Neuronal stem cell (in vitro differentiated cells): ENCODE results near the gene PFKL.

Source experiments
- DNase-seq: peaks from one replicate; pipeline ENCODE4 v3.0.0-alpha.2; 2013; ENCODE audit warnings: low spot score
- H2AFZ ChIP-seq: one replicate; pipeline ENCODE4 v1.6.1; 2013; ENCODE audit warnings: mild to moderate bottlenecking, low read length, inconsistent platforms
- H2AK5ac ChIP-seq: 2 replicates; pipeline ENCODE4 v1.6.1; 2013; ENCODE audit warnings: low read depth, mild to moderate bottlenecking, inconsistent platforms, low read length, moderate library complexity, mixed read lengths
- H2BK120ac ChIP-seq: 2 replicates; pipeline ENCODE4 v1.6.1; 2013; ENCODE audit warnings: low read depth, mild to moderate bottlenecking, inconsistent platforms, low read length, moderate library complexity, mixed read lengths
- H2BK12ac ChIP-seq: one replicate; pipeline ENCODE4 v1.6.1; 2013; ENCODE audit warnings: low read length, inconsistent platforms
- H2BK15ac ChIP-seq: 2 replicates; pipeline ENCODE4 v1.6.1; 2013; ENCODE audit warnings: mild to moderate bottlenecking, low read length, inconsistent platforms, mixed read lengths
- H2BK5ac ChIP-seq: one replicate; pipeline ENCODE4 v1.6.1; 2013; ENCODE audit warnings: inconsistent platforms, mild to moderate bottlenecking, low read length, moderate library complexity
- H3K14ac ChIP-seq: one replicate; pipeline ENCODE4 v1.6.1; 2013; ENCODE audit warnings: low read length, inconsistent platforms
- H3K18ac ChIP-seq: 2 replicates; pipeline ENCODE4 v1.6.1; 2013; ENCODE audit warnings: low read length, inconsistent platforms
- H3K23ac ChIP-seq: 2 replicates; pipeline ENCODE4 v1.6.1; 2013; ENCODE audit warnings: low read depth, mild to moderate bottlenecking, mixed read lengths, low read length, inconsistent platforms; ENCODE audit not compliant: poor library complexity
- H3K27ac ChIP-seq: replicated peaks from 3 replicates; pipeline ENCODE4 v1.5.1; 2013; ENCODE audit warnings: low read length, inconsistent platforms
- H3K27me3 ChIP-seq, 3 experiments: 2 replicates each; pipeline ENCODE4 v1.6.1; 2013; ENCODE audit warnings: low read length in 3 of 3, mild to moderate bottlenecking in 2 of 3, inconsistent platforms in 1 of 3, low read depth in 1 of 3, mixed read lengths in 1 of 3, moderate library complexity in 1 of 3; ENCODE audit not compliant: control insufficient read depth in 3 of 3, insufficient read depth in 3 of 3
- H3K36me3 ChIP-seq, 2 donors: replicated peaks in 1 of 2; 2 replicates each; pipeline ENCODE4 v1.6.1; 2013; ENCODE audit warnings: low read length in 2 of 2; ENCODE audit not compliant: control insufficient read depth in 2 of 2, insufficient read depth in 2 of 2
- H3K4ac ChIP-seq: 2 replicates; pipeline ENCODE4 v1.6.1; 2013; ENCODE audit warnings: inconsistent platforms, mild to moderate bottlenecking, low read length, moderate library complexity
- H3K4me1 ChIP-seq, 2 donors: 1 replicate in 1 of 2; 2 replicates in 1 of 2; pipeline ENCODE4 v1.6.1; 2013; ENCODE audit warnings: low read length in 2 of 2, low read depth in 1 of 2; ENCODE audit not compliant: control insufficient read depth in 2 of 2, insufficient read depth in 1 of 2
- H3K4me2 ChIP-seq: one replicate; pipeline ENCODE4 v1.6.1; 2013; ENCODE audit warnings: mild to moderate bottlenecking, low read length, inconsistent platforms; ENCODE audit not compliant: insufficient read depth, poor library complexity, severe bottlenecking
- H3K4me3 ChIP-seq, 2 donors: 2 replicates each; pipeline ENCODE4 v1.5.1; 2013; ENCODE audit warnings: low read length in 2 of 2, mild to moderate bottlenecking in 2 of 2, inconsistent platforms in 1 of 2, moderate library complexity in 1 of 2
- H3K79me1 ChIP-seq: one replicate; pipeline ENCODE4 v1.6.1; 2013; ENCODE audit warnings: low read depth, mild to moderate bottlenecking, inconsistent platforms, low read length, moderate library complexity
- H3K9ac ChIP-seq: one replicate; pipeline ENCODE4 v1.6.1; 2013; ENCODE audit warnings: mild to moderate bottlenecking, low read depth, low read length, inconsistent platforms; ENCODE audit not compliant: poor library complexity
- H3K9me3 ChIP-seq, 2 donors: replicated peaks in 1 of 2; 2 replicates each; pipeline versions ENCODE3 to v1.6.1; 2013; ENCODE audit warnings: low read length in 2 of 2, mild to moderate bottlenecking in 2 of 2, inconsistent platforms in 1 of 2, low read depth in 1 of 2, mixed read lengths in 1 of 2, moderate library complexity in 1 of 2; ENCODE audit not compliant: control insufficient read depth in 2 of 2, insufficient read depth in 1 of 2
- H4K8ac ChIP-seq: one replicate; pipeline ENCODE4 v1.6.1; 2013; ENCODE audit warnings: low read depth, mild to moderate bottlenecking, inconsistent platforms, low read length, moderate library complexity
- H4K91ac ChIP-seq: one replicate; pipeline ENCODE4 v1.6.1; 2013; ENCODE audit warnings: low read length, low read depth, mild to moderate bottlenecking, inconsistent platforms; ENCODE audit not compliant: poor library complexity
- WGBS, 2 donors: extraction: QIAGEN DNeasy Blood & Tissue Kit; methylation state at CpG; one replicate each; pipeline ENCODE4 v1.1.7; 2013; ENCODE audit warnings: missing lambda C conversion rate in 2 of 2, mixed read lengths in 1 of 2; ENCODE audit not compliant: insufficient read length in 2 of 2, insufficient replicate concordance in 1 of 2; ENCODE audit errors: extremely low coverage in 2 of 2; 5-methylcytosine and 5-hydroxymethylcytosine counted together

PFKL gene

GRCh38 chr21:44275041-44275440, 24.8 kb upstream of the PFKL start:
- WGBS, 2 donors, result no CpG with 5 or more reads among the region's 5 CpGs
- H4K8ac ChIP-seq, result no peak overlapping the region
- H2BK120ac ChIP-seq, result no peak overlapping the region
- H2AK5ac ChIP-seq, result no peak overlapping the region
- H3K79me1 ChIP-seq, result peaks cover 3% of the 10 kb centered on the region
- no peak overlapping the region for H3K18ac ChIP-seq
- peak overlapping the region; percentile 60 for H3K9ac ChIP-seq
- H2BK15ac ChIP-seq, result no peak overlapping the region
- no peak overlapping the region for H3K23ac ChIP-seq
- no peak overlapping the region for H3K4ac ChIP-seq
- H3K14ac ChIP-seq, result peak overlapping the region; percentile 21
- H3K9me3 ChIP-seq, result no peaks in the 10 kb centered on the region
- no peak overlapping the region for H2BK5ac ChIP-seq
- no peak overlapping the region for H4K91ac ChIP-seq
- H3K27me3 ChIP-seq, result peaks cover 0 to 4% (median 0%) of the 10 kb centered on the region in 3 experiments
- peaks cover 0 to 2% of the 10 kb centered on the region in 2 donors for H3K4me1 ChIP-seq
- H3K27ac ChIP-seq, result no peak overlapping the region
- H3K36me3 ChIP-seq, result no peaks in the 10 kb centered on the region
- H2BK12ac ChIP-seq, result no peak overlapping the region
- DNase-seq, result no peak
- H2AFZ ChIP-seq, result no peak overlapping the region
- no peak overlapping the region for H3K4me2 ChIP-seq
- no peak overlapping the region for H3K4me3 ChIP-seq

GRCh38 chr21:44279354-44280260, 20.2 kb upstream of the PFKL start:
- H2BK15ac ChIP-seq, result no peak overlapping the region
- H3K23ac ChIP-seq, result no peak overlapping the region
- H3K9ac ChIP-seq, result no peak overlapping the region
- no peak overlapping the region for H3K4me3 ChIP-seq
- H3K14ac ChIP-seq, result no peak overlapping the region
- H2BK5ac ChIP-seq, result no peak overlapping the region
- H2BK120ac ChIP-seq, result no peak overlapping the region
- H4K8ac ChIP-seq, result no peak overlapping the region
- peaks cover 5% of the 10 kb centered on the region in 2 donors for H3K4me1 ChIP-seq
- no peaks in the 10 kb centered on the region for H3K79me1 ChIP-seq
- no peak overlapping the region for H2AFZ ChIP-seq
- no peak overlapping the region for H4K91ac ChIP-seq
- no peak overlapping the region for H2AK5ac ChIP-seq
- no peak overlapping the region for H3K4me2 ChIP-seq
- H3K18ac ChIP-seq, result no peak overlapping the region
- no peak overlapping the region for H3K4ac ChIP-seq
- no CpG with 5 or more reads among the region's 19 CpGs for WGBS, 2 donors
- no peak overlapping the region for H2BK12ac ChIP-seq
- peaks cover 0 to 30% (median 14%) of the 10 kb centered on the region in 3 experiments for H3K27me3 ChIP-seq
- H3K9me3 ChIP-seq, result no peaks in the 10 kb centered on the region
- H3K27ac ChIP-seq, result no peak overlapping the region
- DNase-seq, result no peak
- H3K36me3 ChIP-seq, result no peaks in the 10 kb centered on the region

DNA sequence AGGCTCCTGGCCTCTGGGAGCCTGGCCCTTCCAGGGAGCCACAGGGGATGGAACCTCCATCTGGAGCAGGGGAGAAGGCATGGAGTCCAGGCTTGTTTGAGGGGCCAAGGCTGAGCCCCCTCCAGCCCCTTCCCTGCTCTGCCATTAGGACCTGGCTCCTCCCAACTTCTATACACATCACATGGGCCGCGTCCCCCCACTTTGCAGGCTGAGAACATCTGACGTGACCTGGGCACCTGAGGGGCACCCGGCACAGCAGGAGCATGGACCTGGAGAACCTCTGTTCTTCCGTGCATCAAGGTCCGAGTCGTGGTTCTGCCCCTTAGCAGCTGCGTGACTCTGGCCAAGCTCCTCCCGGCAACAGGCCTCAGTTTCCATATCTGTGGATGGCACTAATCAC, 18.1 kb upstream of the PFKL start:
- Histone ChIP-seq H3K36me3 (no peaks in the 10 kb centered on the region), H2AK5ac (peak overlapping the region; percentile 41), H3K27me3 (peaks cover 2 to 47% (median 33%) of the 10 kb centered on the region in 3 experiments), H3K27ac (no peak overlapping the region), H3K9me3 (no peaks in the 10 kb centered on the region), H2BK120ac (peak overlapping the region; percentile 2), H3K23ac (no peak overlapping the region), H2AFZ (no peak overlapping the region), H4K91ac (no peak overlapping the region), H2BK12ac (no peak overlapping the region), H3K79me1 (no peaks in the 10 kb centered on the region), H4K8ac (no peak overlapping the region), H3K9ac (no peak overlapping the region), H3K4me1 (peaks cover 5 to 11% of the 10 kb centered on the region in 2 donors), H2BK5ac (no peak overlapping the region), H3K4me2 (no peak overlapping the region), H2BK15ac (peak overlapping the region; percentile 71), H3K4ac (peak overlapping the region; percentile 32), H3K14ac (peak overlapping the region; percentile 5), H3K18ac (peak overlapping the region; percentile 92), H3K4me3 (peak overlapping the region in 1 of 2 donors; percentile 30)
- DNase-seq, result no peak
- no CpG with 5 or more reads among the region's 9 CpGs for WGBS, 2 donors

- H2BK120ac ChIP-seq, result peak overlapping the region; percentile 2
- H3K36me3 ChIP-seq, result no peaks in the 10 kb centered on the region
- H3K4me3 ChIP-seq, result no peak overlapping the region
- H3K14ac ChIP-seq, result peak overlapping the region; percentile 5
- H4K8ac ChIP-seq, result no peak overlapping the region
- H3K27me3 ChIP-seq, result peaks cover 2 to 51% (median 33%) of the 10 kb centered on the region in 3 experiments
- H3K27ac ChIP-seq, result no peak overlapping the region
- H2BK15ac ChIP-seq, result no peak overlapping the region
- no peak overlapping the region for H2AFZ ChIP-seq
- H2BK5ac ChIP-seq, result no peak overlapping the region
- no peaks in the 10 kb centered on the region for H3K9me3 ChIP-seq
- H3K79me1 ChIP-seq, result no peaks in the 10 kb centered on the region
- peak overlapping the region; percentile 2 for H2BK12ac ChIP-seq
- H2AK5ac ChIP-seq, result peak overlapping the region; percentile 41
- no peak overlapping the region for H4K91ac ChIP-seq
- no peak overlapping the region for H3K23ac ChIP-seq
- no peak for DNase-seq
- no peak overlapping the region for H3K4ac ChIP-seq
- WGBS, 2 donors, result no CpG with 5 or more reads among the region's 9 CpGs
- H3K4me2 ChIP-seq, result no peak overlapping the region
- no peak overlapping the region for H3K9ac ChIP-seq
- peaks cover 5 to 11% of the 10 kb centered on the region in 2 donors for H3K4me1 ChIP-seq
- no peak overlapping the region for H3K18ac ChIP-seq
Observed at GRCh38 chr21:44282370-44282769, 17.5 kb upstream of the PFKL start.
